HEK293T (cell line): Measurements from ENCODE around the gene AIMP1.
"Not testable (repeated sequence)": the region's sequence is repeated elsewhere in the genome, so short reads cannot be mapped to it uniquely, and the experiment has no call there.

Experiments used
- CTCF ChIA-PET: fragments of 350-600 bp; formaldehyde crosslinking; extraction: SDS; loops from one replicate; lab custom pipeline; 2021; ENCODE audit warnings: antibody characterized with exemption, inconsistent platforms; lab: Yijun Ruan, JAX
- POLR2A ChIA-PET: fragments of 350-600 bp; formaldehyde crosslinking; extraction: SDS; loops from one replicate; lab custom pipeline; 2020; ENCODE audit warnings: antibody characterized with exemption, inconsistent platforms; lab: Yijun Ruan, JAX
- DNase-seq: peaks from one replicate; pipeline ENCODE4 v3.0.0; 2012; ENCODE audit warnings: mixed read lengths; ENCODE audit errors: extremely low spot score
- ARNT ChIP-seq: fragments of 450-650 bp; IDR thresholded peaks from 2 replicates; pipeline ENCODE4 v1.6.1; 2017; ENCODE audit warnings: mild to moderate bottlenecking
- BHLHE40 ChIP-seq: fragments of 450-650 bp; IDR thresholded peaks from 2 replicates; pipeline ENCODE4 v1.6.1; 2016; ENCODE audit warnings: mild to moderate bottlenecking, moderate library complexity, borderline replicate concordance
- CTBP1 ChIP-seq: fragments of 450-650 bp; IDR thresholded peaks from 2 replicates; pipeline ENCODE4 v1.6.1; 2016; ENCODE audit warnings: borderline replicate concordance
- ELF4 ChIP-seq: fragments of 450-650 bp; IDR thresholded peaks from 2 replicates; pipeline ENCODE4 v1.6.1; 2017; ENCODE audit warnings: antibody characterized with exemption
- FOXA1 ChIP-seq: fragments of 450-650 bp; IDR thresholded peaks from 2 replicates; pipeline ENCODE4 v1.6.1; 2016; ENCODE audit warnings: mild to moderate bottlenecking
- FOXK2 ChIP-seq: fragments of 450-650 bp; IDR thresholded peaks from 2 replicates; pipeline ENCODE4 v1.6.1; 2016; ENCODE audit warnings: mild to moderate bottlenecking
- FOXM1 ChIP-seq: fragments of 450-650 bp; IDR thresholded peaks from 2 replicates; pipeline ENCODE4 v1.6.1; 2017; ENCODE audit warnings: mild to moderate bottlenecking, borderline replicate concordance
- HDGF ChIP-seq: fragments of 450-650 bp; IDR thresholded peaks from 2 replicates; pipeline ENCODE4 v1.6.1; 2017; ENCODE audit warnings: antibody characterized with exemption, borderline replicate concordance
- L3MBTL2 ChIP-seq: fragments of 450-650 bp; conservative IDR thresholded peaks from 2 replicates; pipeline ENCODE4 v1.6.1; 2016; ENCODE audit warnings: mild to moderate bottlenecking
- LEF1 ChIP-seq: fragments of 450-650 bp; IDR thresholded peaks from 2 replicates; pipeline ENCODE4 v1.6.1; 2017; ENCODE audit warnings: mild to moderate bottlenecking, borderline replicate concordance
- NFRKB ChIP-seq: fragments of 450-650 bp; IDR thresholded peaks from 2 replicates; pipeline ENCODE4 v1.6.1; 2016; ENCODE audit warnings: mild to moderate bottlenecking, moderate library complexity
- SP1 ChIP-seq: fragments of 450-650 bp; IDR thresholded peaks from 2 replicates; pipeline ENCODE4 v1.6.1; 2017
- SUZ12 ChIP-seq: fragments of 450-650 bp; IDR thresholded peaks from 2 replicates; pipeline ENCODE4 v1.6.1; 2016; ENCODE audit warnings: mild to moderate bottlenecking
- TARDBP ChIP-seq: fragments of 450-650 bp; IDR thresholded peaks from 2 replicates; pipeline ENCODE4 v1.6.1; 2016
- ZNF384 ChIP-seq: fragments of 450-650 bp; IDR thresholded peaks from 2 replicates; pipeline ENCODE4 v1.6.1; 2016
- TF ChIP-seq, protein P1 (sequence below): fragments of 450-650 bp; IDR thresholded peaks from 2 replicates; pipeline ENCODE4 v1.6.1; 2016

Gene AIMP1

DNA sequence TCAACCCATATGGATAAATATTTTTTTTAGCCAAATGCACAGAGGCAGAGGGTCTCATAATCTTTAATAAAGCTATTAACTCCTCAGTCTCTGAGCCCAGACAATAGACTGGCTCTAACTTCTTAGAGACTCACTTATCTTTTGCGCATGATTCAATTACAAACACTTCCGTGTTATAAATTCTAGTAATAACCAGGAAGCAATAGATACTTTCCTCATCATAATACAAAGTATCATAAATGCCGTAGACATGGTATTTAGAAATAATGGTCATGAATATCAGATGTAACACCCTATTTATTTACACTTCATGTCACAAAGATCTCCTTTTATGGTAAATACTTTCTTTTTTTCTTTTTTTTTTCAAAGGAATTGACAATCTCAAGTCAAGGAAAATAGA, 56.7 kb downstream of the AIMP1 start:
- ChIA-PET CTCF (interaction anchor here (0.7 kb wide), 1 partner anchor 325 kb away, joined by 3 read pairs; no protein-coding TSS in a partner anchor), POLR2A (no interaction called here)
- TF ChIP-seq FOXA1 (no peak), TARDBP (no peak), HDGF (no peak), CTBP1 (no peak), ZNF384 (no peak), ELF4 (no peak), FOXK2 (no peak), ARNT (no peak), L3MBTL2 (no peak), NFRKB (no peak), SP1 (no peak), LEF1 (no peak), BHLHE40 (no peak), SUZ12 (no peak), FOXM1 (no peak)
- TF ChIP-seq, protein P1, sequence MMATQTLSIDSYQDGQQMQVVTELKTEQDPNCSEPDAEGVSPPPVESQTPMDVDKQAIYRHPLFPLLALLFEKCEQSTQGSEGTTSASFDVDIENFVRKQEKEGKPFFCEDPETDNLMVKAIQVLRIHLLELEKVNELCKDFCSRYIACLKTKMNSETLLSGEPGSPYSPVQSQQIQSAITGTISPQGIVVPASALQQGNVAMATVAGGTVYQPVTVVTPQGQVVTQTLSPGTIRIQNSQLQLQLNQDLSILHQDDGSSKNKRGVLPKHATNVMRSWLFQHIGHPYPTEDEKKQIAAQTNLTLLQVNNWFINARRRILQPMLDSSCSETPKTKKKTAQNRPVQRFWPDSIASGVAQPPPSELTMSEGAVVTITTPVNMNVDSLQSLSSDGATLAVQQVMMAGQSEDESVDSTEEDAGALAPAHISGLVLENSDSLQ: no peak
- no peak for DNase-seq

DNA sequence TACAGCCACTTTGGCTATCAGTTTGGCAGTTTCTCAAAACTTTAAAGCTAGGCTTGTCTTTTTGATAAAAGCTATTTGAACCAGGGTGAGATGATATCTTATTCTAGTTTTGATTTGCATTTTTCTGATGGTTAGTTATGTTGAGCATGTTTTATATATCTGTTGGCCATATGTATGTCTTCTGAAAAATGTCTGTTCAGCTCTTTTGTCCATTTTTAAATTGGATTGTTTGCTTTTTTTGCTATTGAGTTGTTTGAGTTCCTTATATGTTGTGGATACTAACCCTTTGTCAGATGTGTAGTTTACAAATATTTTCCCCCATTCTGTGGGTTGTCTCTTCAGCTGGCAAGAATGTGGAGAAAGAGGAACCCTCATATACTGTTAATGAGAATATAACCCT, 63.8 kb downstream of the AIMP1 start:
- CTCF ChIA-PET: no interaction called here
- DNase-seq: no peak
- TF ChIP-seq FOXM1 (no peak), ELF4 (no peak), SUZ12 (no peak), CTBP1 (no peak), SP1 (no peak), LEF1 (no peak), L3MBTL2 (no peak), ARNT (no peak), BHLHE40 (no peak), FOXA1 (no peak), NFRKB (no peak), HDGF (no peak), ZNF384 (no peak), TARDBP (no peak), FOXK2 (no peak)
- TF ChIP-seq, protein P1: no peak
- POLR2A ChIA-PET: no interaction called here

DNA sequence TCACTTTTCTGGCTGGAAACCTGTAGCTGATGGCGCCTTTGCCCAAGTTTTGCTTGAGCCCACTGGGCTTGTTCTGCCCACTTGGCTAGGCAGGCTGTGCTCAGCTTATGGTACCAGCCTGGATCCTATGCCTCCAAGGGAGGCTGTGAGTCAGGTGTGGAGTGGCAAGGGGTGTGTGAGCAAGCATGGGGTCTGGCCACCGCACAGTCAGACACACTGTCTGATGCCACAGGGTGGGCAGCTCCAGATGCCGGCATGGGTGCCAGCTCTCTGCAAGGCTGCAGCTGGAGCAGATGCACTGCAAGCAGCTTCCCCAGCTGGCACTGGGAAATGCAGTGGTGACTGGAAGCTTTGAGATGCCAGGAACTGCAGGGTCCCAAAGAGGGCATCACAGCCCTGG, 68.5 kb downstream of the AIMP1 start:
- DNase-seq: no peak
- POLR2A ChIA-PET: no interaction called here
- TF ChIP-seq SUZ12 (no peak), TARDBP (no peak), SP1 (no peak), ELF4 (no peak), ZNF384 (no peak), FOXK2 (no peak), HDGF (no peak), NFRKB (no peak), LEF1 (no peak), FOXA1 (no peak), FOXM1 (no peak)
- CTCF ChIA-PET: no interaction called here

DNA sequence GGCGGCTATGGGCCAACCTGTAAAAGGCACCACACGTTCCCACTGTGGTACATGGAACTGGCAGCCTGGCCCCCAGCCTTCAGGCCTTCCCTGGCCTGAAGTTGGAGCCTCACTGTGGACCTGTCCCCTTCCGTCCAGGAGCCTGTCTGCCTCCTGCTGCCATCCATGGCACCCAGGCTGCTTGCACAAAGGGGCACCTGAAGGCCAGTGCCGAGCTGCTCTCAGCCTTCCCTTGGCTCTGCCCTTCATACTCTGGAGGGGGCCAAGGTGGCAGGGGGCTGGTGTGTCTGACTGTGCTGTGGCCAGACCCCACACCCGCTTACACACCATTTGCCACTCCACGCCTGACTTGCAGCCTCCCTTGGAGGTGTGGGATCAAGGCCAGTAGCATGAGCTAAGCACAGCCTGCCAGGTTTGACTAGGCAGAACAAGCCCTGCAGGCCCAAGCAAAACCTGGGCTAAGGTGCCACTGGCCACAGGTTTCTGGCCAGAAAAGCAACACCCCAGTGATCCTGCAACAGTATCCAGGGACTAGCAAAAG, 69.6 kb downstream of the AIMP1 start:
- DNase-seq: no peak
- POLR2A ChIA-PET: no interaction called here
- CTCF ChIA-PET: no interaction called here
- TF ChIP-seq FOXM1: no peak
- no peak for TF ChIP-seq FOXK2
- no peak for TF ChIP-seq BHLHE40
- no peak for TF ChIP-seq CTBP1
- TF ChIP-seq LEF1: no peak
- no peak for TF ChIP-seq SP1
- TF ChIP-seq L3MBTL2: no peak
- TF ChIP-seq SUZ12: no peak
- TF ChIP-seq, protein P1: no peak
- TF ChIP-seq NFRKB: no peak

DNA sequence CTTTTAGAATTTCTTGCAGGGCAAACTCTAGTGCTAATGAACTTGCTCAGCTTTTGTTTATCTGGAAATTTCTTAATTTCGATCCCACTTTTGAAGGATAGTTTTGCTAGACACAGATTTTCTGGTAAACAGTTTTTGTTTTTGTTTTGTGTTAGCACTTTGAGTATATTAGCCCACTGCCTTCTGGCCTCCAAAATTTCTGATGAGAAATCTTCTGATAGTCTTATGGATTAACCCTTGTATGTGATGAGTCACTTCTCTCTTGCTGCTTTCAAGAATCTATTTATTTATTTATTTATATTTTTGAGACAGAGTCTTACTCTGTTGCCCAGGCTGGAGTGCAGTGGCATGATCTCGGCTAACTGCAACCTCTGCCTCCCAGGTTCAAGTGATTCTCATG, 79.2 kb downstream of the AIMP1 start:
- TF ChIP-seq NFRKB (no peak), FOXA1 (no peak), ARNT (no peak), SP1 (no peak), LEF1 (no peak), FOXM1 (no peak), ZNF384 (no peak), BHLHE40 (no peak)
- DNase-seq: no peak
- CTCF ChIA-PET: no interaction called here
- POLR2A ChIA-PET: no interaction called here

DNA sequence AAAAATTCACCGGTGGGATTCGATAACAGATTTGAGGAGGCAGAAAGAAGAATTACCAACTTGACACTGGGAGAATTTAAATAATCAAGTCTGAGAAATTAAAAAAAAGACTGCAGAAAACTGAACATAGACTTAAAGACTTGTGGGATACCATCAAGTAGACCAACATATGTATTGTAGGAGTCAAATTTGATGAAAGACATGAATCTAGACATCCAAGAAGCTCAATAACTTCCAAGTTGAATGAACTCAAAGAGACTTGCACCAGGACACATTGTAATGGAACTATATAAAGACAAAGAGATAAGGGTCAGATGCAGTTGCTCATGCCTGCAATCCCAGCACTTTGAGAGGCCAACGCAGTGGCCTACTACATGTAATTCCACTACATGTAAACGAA, 82.5 kb downstream of the AIMP1 start:
- DNase-seq, CTCF ChIA-PET, POLR2A ChIA-PET: not testable (repeated sequence)
